GM04503 (cell line): ENCODE measurements around the gene ASB12.

ENCODE experiments used
- DNase-seq: peaks from one replicate; pipeline ENCODE4 v3.0.0-alpha.2; 2012; ENCODE audit warnings: low read depth

ASB12 gene

DNA sequence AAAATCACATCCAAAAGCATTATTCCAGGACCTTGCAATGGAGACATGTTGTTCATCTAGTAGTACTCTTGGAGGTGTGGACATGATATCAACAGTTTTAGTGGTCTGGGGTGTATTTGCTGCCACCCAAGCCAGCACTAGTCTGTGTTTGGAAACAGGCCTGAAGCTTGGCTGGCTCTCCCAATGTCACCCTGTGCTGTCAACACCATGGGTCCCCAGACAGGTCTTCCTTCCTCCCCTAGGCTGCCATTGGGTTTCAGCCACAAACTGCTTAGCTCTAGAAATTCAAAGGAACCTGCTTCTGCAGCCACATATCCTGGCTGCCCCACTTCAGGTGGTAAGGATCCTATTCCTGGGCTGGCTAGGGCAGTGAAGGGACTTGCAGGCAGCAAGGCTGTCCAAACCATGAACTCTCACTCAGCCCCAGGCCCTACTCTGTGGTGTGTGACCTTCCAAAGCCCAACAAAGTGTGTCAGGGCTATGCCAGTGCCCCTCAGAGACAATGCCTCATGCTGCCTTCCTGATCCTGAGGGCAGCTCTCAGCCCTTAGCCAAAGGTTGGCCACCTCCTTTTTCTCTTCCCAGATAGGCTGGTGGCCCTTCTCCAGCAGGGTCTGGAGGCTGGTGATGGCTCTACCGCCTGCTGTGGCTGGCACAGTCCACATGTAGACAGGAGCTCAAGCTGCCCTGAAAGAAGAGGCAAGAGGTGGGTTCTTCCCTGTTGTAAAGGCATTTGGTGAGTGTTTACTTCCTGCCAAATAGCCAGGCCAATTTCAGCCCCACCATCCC, 43.2 kb downstream of the ASB12 start:
- no peak for DNase-seq

DNA sequence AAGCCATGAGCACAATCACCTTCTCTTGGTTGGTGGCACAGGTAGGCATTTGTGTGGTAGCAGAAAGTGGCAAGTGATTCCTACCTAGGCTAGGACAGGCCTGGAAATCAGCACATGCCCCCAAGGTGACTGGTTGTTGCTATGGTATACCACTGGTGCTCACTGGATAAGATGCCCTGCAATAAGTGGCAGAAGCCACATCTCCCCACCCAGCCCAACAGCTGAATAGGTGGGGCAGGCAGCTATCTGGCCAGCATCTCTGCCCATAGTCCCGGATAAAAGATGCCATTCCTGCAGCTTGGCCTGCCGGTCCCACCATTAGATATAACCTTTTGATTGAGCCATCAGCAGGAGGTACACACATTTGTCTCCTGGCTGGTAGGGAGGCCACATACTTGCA, 46.0 kb downstream of the ASB12 start:
- no peak for DNase-seq

DNA sequence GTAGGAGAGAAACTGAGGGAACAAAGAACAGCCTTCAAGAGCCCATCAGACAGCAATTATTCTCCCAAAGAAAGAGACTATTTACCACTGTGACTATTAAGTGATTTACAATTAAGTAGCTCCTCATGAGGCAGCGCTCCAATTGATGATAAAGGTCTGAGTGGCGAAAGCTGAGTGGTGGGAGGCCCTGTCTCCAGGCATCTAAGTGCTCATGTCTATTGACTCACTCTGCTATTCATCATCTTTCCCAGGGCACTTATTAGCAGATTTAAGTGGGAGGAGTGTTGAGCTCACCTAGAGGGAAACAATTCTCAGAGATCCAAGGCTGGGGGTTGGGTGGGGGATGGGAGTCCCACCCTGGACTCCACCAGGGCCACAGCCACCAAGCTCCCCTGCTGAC, 48.2 kb downstream of the ASB12 start:
- no peak for DNase-seq

DNA sequence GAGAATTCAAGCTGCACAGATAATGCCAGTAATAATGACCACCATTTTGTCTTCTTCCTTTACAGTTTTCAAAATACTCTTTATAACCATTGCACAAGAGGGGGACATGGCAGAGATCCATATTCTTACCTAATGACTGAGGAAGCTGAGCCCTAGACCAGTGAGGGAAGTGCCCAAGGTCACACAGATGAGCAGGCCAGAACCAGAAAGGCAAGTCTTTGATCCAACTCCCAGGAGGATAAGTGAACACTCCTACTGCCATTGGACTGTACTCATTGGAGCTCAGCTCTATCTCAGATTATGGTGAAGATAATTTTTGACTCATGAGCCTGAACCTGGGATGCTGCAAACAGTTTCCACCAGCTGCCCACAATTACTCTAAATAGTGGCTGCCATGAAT, 53.5 kb downstream of the ASB12 start:
- no peak for DNase-seq
